SU-DHL-6 (cell line): ENCODE data around the gene SHISA9.

Experiments used
- EZH2phosphoT487 ChIP-seq: fragments of 200-600 bp; sonication (generic), shearing (Covaris generic); conservative IDR thresholded peaks from 2 replicates; pipeline ENCODE4 v1.6.1; 2018; ENCODE audit warnings: mild to moderate bottlenecking, antibody characterized with exemption, low read length, moderate library complexity, mixed read lengths
- TF ChIP-seq, protein P1 (sequence below): fragments of 200-600 bp; sonication (generic); IDR thresholded peaks from one replicate; pipeline ENCODE4 v1.5.1; 2017; ENCODE audit warnings: antibody characterized with exemption, mild to moderate bottlenecking, low read length, moderate library complexity; ENCODE audit not compliant: insufficient read depth, poor library complexity, severe bottlenecking

DNA sequence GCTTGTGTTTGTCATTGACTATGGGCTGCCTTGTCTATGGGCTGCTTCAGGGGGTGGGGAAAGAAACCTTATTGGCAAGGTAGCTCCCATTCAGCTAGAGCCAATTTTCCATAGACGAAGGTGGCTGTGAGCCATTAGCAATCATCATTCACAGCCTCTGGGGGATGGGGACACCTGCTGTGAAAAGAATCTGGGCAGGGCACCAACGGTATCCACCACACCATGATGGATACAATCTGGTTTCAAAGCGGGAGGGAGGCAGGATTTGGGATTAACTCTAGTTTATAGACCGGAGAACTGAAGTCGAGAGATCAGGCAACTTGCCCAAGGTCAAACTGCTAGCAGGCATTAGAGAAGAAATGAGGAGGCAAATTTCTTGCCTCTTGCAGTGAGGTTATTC lies 182.3 kb downstream of the SHISA9 start:
- TF ChIP-seq, protein P1, sequence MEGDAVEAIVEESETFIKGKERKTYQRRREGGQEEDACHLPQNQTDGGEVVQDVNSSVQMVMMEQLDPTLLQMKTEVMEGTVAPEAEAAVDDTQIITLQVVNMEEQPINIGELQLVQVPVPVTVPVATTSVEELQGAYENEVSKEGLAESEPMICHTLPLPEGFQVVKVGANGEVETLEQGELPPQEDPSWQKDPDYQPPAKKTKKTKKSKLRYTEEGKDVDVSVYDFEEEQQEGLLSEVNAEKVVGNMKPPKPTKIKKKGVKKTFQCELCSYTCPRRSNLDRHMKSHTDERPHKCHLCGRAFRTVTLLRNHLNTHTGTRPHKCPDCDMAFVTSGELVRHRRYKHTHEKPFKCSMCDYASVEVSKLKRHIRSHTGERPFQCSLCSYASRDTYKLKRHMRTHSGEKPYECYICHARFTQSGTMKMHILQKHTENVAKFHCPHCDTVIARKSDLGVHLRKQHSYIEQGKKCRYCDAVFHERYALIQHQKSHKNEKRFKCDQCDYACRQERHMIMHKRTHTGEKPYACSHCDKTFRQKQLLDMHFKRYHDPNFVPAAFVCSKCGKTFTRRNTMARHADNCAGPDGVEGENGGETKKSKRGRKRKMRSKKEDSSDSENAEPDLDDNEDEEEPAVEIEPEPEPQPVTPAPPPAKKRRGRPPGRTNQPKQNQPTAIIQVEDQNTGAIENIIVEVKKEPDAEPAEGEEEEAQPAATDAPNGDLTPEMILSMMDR = no peak
- no peak for TF ChIP-seq EZH2phosphoT487
